RKO (cell line): ENCODE results near the gene JUNB.
A peak's percentile ranks its signal among the peaks of the same experiment; 100 is the strongest.

ENCODE experiments used
- DNase-seq: peaks from one replicate; pipeline ENCODE4 v3.0.0-alpha.2; 2016; ENCODE audit warnings: low spot score

Gene JUNB

GRCh38 chr19:12791345-12792050, at the start of gene JUNB:
JUNB (plus strand) TSS chr19:12791486; CDS start chr19:12791772, 286 bp downstream.
- DNase-seq = peak; percentile 93

- DNase-seq = no peak
These were observed 46.0 kb upstream of the JUNB start for GRCh38 chr19:12745166-12745897.

- no peak for DNase-seq
These were observed 42.8 kb upstream of the JUNB start for GRCh38 chr19:12748489-12748888.

- no peak for DNase-seq
These were observed 41.3 kb upstream of the JUNB start for GRCh38 chr19:12749938-12750521.

- DNase-seq = no peak
These were observed 40.4 kb upstream of the JUNB start for GRCh38 chr19:12750851-12751250.

GRCh38 chr19:12751635-12752034, 39.7 kb upstream of the JUNB start, which contains the start of gene BEST2:
BEST2 (plus strand) TSS chr19:12751791; CDS start chr19:12752593, 802 bp downstream.
- no peak for DNase-seq

GRCh38 chr19:12752056-12752781, 39.1 kb upstream of the JUNB start:
- DNase-seq = no peak

- DNase-seq = no peak
These were observed 36.7 kb upstream of the JUNB start for GRCh38 chr19:12754465-12755196.

GRCh38 chr19:12756150-12756883, 35.0 kb upstream of the JUNB start:
- DNase-seq = no peak

- peak; percentile 46 for DNase-seq
These were observed 33.6 kb upstream of the JUNB start for GRCh38 chr19:12757544-12758274.

GRCh38 chr19:12759686-12760085, 31.6 kb upstream of the JUNB start:
- DNase-seq = no peak

GRCh38 chr19:12763100-12763499, 28.2 kb upstream of the JUNB start:
- DNase-seq = no peak

- DNase-seq = no peak
These were observed 26.6 kb upstream of the JUNB start for GRCh38 chr19:12764698-12765097.

- peak; percentile 89 for DNase-seq
These were observed 25.2 kb upstream of the JUNB start for GRCh38 chr19:12766051-12766521.

- no peak for DNase-seq
These were observed 24.1 kb upstream of the JUNB start for GRCh38 chr19:12767150-12767549.

GRCh38 chr19:12767666-12768065, 23.6 kb upstream of the JUNB start:
- DNase-seq = no peak

- no peak for DNase-seq
These were observed 21.6 kb upstream of the JUNB start for GRCh38 chr19:12769689-12770088.

- no peak for DNase-seq
These were observed 20.4 kb upstream of the JUNB start for GRCh38 chr19:12770922-12771321.

GRCh38 chr19:12772323-12772722, 19.0 kb upstream of the JUNB start:
- no peak for DNase-seq

- DNase-seq = peak; percentile 69
These were observed 17.7 kb upstream of the JUNB start for GRCh38 chr19:12773571-12773970.
